ENCODE results near the gene MAGI2. TPM values are rescaled to one million over a fixed set of nuclear protein-coding genes. Genes with fewer than 3 reads are reported as not detected.

Gene MAGI2
- total RNA-seq, 1 donor from 2014 or later = 0.38 TPM

GRCh38 chr7:78159545-78159944, 1293.9 kb downstream of the MAGI2 start:
- ATAC-seq (ENCODE audit: low read depth) = no peak

DNA sequence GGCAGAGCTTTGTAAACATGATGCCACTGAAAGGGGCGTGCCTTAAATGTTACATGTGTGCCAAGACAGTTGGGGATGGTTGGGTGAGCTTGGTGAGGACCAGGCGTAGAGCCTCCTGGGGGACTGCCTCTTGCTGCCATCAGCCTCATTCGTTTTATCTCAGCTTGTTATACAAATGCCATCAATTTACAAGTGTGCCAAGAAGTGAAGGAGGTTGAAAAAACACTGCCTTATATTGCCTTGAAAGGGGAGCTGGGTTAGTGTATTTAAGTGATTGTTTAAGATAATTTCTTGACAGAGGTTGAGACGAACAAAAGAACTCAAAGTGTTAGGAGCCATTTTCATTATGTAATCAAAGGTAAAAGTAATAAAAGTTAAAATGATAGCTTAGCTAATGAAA, 1300.2 kb downstream of the MAGI2 start:
- ChIA-PET POLR2A (no interaction called here), CTCF (no interaction called here)
- DNase-seq (no peak), ATAC-seq (ENCODE audit: low read depth) (no peak)
- Mint-ChIP-seq H3K4me3 (no peak overlapping the region), H3K4me1 (no peaks in the 10 kb centered on the region), H3K27ac (no peak overlapping the region), H3K36me3 (ENCODE audit: low read depth) (no peaks in the 10 kb centered on the region), H3K27me3 (no peaks in the 10 kb centered on the region), H3K9me3 (no peaks in the 10 kb centered on the region)
- intact Hi-C loops (cut with micrococcal nuclease) = no loop called here
- TF ChIP-seq, protein P1, sequence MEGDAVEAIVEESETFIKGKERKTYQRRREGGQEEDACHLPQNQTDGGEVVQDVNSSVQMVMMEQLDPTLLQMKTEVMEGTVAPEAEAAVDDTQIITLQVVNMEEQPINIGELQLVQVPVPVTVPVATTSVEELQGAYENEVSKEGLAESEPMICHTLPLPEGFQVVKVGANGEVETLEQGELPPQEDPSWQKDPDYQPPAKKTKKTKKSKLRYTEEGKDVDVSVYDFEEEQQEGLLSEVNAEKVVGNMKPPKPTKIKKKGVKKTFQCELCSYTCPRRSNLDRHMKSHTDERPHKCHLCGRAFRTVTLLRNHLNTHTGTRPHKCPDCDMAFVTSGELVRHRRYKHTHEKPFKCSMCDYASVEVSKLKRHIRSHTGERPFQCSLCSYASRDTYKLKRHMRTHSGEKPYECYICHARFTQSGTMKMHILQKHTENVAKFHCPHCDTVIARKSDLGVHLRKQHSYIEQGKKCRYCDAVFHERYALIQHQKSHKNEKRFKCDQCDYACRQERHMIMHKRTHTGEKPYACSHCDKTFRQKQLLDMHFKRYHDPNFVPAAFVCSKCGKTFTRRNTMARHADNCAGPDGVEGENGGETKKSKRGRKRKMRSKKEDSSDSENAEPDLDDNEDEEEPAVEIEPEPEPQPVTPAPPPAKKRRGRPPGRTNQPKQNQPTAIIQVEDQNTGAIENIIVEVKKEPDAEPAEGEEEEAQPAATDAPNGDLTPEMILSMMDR (IDR thresholded peaks at IDR 0.05) = no peak

More at GRCh38 chr7:78159545-78159944, 1293.9 kb downstream of the MAGI2 start:
- no peak for DNase-seq
- H3K4me3 Mint-ChIP-seq = no peak overlapping the region
- TF ChIP-seq, protein P1 (IDR thresholded peaks at IDR 0.05) = no peak
- ChIA-PET POLR2A (no interaction called here), CTCF (no interaction called here)
- no peaks in the 10 kb centered on the region for H3K36me3 Mint-ChIP-seq (ENCODE audit: low read depth)
- H3K27ac Mint-ChIP-seq = no peak overlapping the region
- H3K9me3 Mint-ChIP-seq = no peaks in the 10 kb centered on the region
- peaks cover 12% of the 10 kb centered on the region for H3K27me3 Mint-ChIP-seq
- intact Hi-C loops (cut with micrococcal nuclease) = no loop called here
- no peaks in the 10 kb centered on the region for H3K4me1 Mint-ChIP-seq

DNA sequence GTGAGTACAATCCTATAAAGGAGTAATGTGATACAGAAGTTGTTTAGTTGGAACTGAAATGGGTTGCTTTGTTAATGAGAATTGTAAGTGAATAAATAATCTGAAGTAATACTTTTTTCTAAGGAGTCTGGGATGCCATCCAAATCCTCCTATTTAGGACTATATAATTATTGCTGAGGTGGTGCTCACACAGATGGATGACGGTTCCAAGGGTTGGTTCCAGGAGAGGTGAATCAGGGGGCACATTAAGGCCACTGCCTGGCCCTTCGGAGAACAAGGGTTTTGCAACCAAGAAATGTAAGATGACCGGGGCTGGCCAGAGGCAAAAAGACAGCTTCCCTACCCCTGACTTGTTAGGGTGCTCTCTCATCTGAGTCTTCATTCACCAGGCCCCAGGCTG, 1302.2 kb downstream of the MAGI2 start:
- H3K4me1 Mint-ChIP-seq = no peaks in the 10 kb centered on the region
- no peak overlapping the region for H3K4me3 Mint-ChIP-seq
- no peaks in the 10 kb centered on the region for H3K9me3 Mint-ChIP-seq
- intact Hi-C loops (cut with micrococcal nuclease) = no loop called here
- ChIA-PET POLR2A (no interaction called here), CTCF (no interaction called here)
- H3K27ac Mint-ChIP-seq = no peak overlapping the region
- DNase-seq = no peak
- no peaks in the 10 kb centered on the region for H3K36me3 Mint-ChIP-seq (ENCODE audit: low read depth)
- no peaks in the 10 kb centered on the region for H3K27me3 Mint-ChIP-seq
- TF ChIP-seq, protein P1 (IDR thresholded peaks at IDR 0.05) = no peak
- no peak for ATAC-seq (ENCODE audit: low read depth)

DNA sequence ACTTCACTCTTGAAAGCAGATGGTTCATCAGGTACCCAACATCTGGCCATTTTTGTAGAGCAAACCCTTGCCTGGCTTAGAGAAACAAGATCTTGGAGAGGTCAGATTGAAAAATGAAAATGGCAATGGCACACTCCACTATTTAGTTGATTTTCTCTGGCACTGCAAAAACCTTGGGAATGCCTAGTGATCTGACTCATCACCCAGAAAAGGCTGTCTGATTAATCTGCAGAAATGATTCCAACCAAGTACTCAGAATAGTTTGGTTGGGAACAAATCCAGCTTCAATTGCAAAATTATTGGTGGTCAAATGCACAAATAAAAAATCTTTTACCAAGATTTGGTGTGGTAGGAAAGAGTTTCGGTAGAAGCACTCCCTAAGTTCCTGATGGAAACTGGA, 1303.7 kb downstream of the MAGI2 start:
- intact Hi-C loops (cut with micrococcal nuclease) = no loop called here
- TF ChIP-seq, protein P1 (IDR thresholded peaks at IDR 0.05) = no peak
- H3K4me1 Mint-ChIP-seq = no peaks in the 10 kb centered on the region
- ATAC-seq (ENCODE audit: low read depth) (no peak), DNase-seq (no peak)
- POLR2A ChIA-PET = no interaction called here
- no peaks in the 10 kb centered on the region for H3K9me3 Mint-ChIP-seq
- no peaks in the 10 kb centered on the region for H3K36me3 Mint-ChIP-seq (ENCODE audit: low read depth)
- no peak overlapping the region for H3K4me3 Mint-ChIP-seq
- H3K27me3 Mint-ChIP-seq = peaks cover 4% of the 10 kb centered on the region
- H3K27ac Mint-ChIP-seq = no peak overlapping the region
- CTCF ChIA-PET = no interaction called here

GRCh38 chr7:78148166-78148894, 1305.1 kb downstream of the MAGI2 start:
- POLR2A ChIA-PET = no interaction called here
- CTCF ChIA-PET = no interaction called here
- H3K4me3 Mint-ChIP-seq = no peak overlapping the region
- H3K27ac Mint-ChIP-seq = no peak overlapping the region
- no peaks in the 10 kb centered on the region for H3K4me1 Mint-ChIP-seq
- H3K9me3 Mint-ChIP-seq = no peaks in the 10 kb centered on the region
- ATAC-seq (ENCODE audit: low read depth) = no peak
- no peaks in the 10 kb centered on the region for H3K36me3 Mint-ChIP-seq (ENCODE audit: low read depth)
- TF ChIP-seq, protein P1 (IDR thresholded peaks at IDR 0.05) = no peak
- peaks cover 4% of the 10 kb centered on the region for H3K27me3 Mint-ChIP-seq
- intact Hi-C loops (cut with micrococcal nuclease) = no loop called here
- DNase-seq = no peak

Measured in activated B cell treated with CpG ODN at 0.5 μM for 24 hours (primary cell).